ENCODE measurements around the gene SPDYE2. TPM values are rescaled to one million over a fixed set of nuclear protein-coding genes. Genes with fewer than 3 reads are reported as not detected.
"Not testable (repeated sequence)": the region's sequence is repeated elsewhere in the genome, so short reads cannot be mapped to it uniquely, and the experiment has no call there.

The SPDYE2 gene
- total RNA-seq, 1 donor from 2014 or later = not detected

- not testable (repeated sequence) for DNase-seq (ENCODE audit: extremely low read depth, low read depth, low spot score)
Measured at GRCh38 chr7:102535062-102535615, 15.9 kb upstream of the SPDYE2 start.

GRCh38 chr7:102540604-102541003, 10.4 kb upstream of the SPDYE2 start:
- not testable (repeated sequence) for DNase-seq (ENCODE audit: extremely low read depth, low read depth, low spot score)

DNA sequence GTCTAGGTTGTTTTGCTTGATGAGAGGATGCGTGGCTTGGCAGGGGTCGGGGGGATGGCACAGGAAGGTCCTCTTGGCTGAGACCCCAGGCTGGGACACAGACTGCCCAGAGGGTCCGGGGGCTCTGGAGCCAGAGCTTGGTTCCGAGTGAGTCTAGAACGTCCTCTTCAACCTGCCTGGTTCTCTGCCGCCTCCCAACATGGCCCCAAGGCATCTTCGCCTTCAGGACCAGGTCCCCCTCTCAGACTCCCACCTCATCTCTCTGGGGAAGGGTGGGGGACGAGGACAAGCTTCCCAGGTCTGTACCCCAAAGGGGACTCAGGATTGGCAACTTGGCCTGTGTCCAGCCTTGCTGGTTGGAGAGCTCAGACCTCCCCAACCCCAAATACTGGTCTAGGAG, 8.9 kb upstream of the SPDYE2 start:
- not testable (repeated sequence) for DNase-seq (ENCODE audit: extremely low read depth, low read depth, low spot score)

GRCh38 chr7:102542771-102543170, 8.3 kb upstream of the SPDYE2 start:
- not testable (repeated sequence) for DNase-seq (ENCODE audit: extremely low read depth, low read depth, low spot score)

DNA sequence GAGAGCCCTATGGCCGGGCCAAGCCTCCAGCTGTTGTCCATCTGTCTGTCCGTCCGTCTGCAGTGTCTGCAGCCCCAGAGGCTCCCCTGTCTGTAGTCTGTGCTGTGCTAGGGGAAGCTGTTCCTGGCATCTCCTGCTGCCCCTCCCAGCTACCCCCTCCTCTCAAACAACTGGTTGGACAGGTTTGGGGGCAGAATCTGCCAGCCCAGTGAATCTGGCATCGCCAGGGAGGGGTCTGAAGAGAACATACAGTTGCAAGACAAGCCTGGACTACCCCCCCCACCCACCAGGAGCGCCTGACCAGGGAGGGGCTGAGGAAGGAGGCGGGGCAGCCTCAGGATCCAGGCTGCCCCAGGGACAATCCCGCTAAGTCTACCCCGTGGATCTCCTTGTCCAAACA, 7.4 kb upstream of the SPDYE2 start, which contains the start of gene UPK3BL2:
TSS of gene UPK3BL2 (minus strand) at position 101 of the 400 bp plus-strand sequence. CDS start at position 41, 60 bp downstream.
- not testable (repeated sequence) for DNase-seq (ENCODE audit: extremely low read depth, low read depth, low spot score)

DNA sequence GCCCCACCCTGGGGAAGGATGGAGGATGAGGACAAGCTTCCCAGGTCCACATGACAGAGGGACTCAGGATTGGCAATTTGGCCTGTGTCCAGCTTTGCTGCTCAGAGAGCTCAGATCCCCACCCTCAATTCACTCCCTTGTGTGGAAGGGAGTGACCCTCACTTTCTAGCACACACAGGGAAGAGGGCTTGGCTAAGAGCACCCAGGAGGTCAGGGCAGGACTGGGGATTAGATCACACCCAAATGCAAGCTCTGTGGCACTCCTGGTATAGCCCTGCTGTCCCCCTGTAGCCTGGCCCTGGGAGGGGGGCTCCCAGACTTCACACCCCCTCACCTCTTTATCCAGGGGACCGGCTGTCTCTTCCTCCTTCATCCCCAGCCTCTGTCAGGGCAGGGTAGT, 6.7 kb upstream of the SPDYE2 start:
- DNase-seq (ENCODE audit: extremely low read depth, low read depth, low spot score) = not testable (repeated sequence)

GRCh38 chr7:102545288-102545687, 5.7 kb upstream of the SPDYE2 start:
- DNase-seq (ENCODE audit: extremely low read depth, low read depth, low spot score) = not testable (repeated sequence)

DNA sequence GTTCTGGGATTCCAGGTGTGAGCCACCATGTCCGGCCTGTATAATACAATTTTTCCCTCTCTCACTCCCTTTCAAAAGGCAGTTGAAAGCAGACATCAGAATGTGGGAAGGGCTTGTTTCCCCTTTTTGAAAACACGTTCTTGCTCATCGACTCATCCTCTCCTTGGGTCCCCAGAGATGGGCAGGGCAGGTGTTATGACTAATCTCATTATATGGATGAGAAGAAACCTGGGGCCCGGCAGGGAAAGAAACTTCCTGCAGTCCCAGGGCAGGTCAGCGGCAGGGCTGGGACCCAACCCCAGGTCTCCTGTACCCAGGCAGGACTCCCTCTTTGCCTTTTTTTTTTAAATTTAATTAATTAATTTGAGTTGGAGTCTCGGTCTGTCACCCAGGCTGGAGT, 4.7 kb upstream of the SPDYE2 start:
- DNase-seq (ENCODE audit: extremely low read depth, low read depth, low spot score) = not testable (repeated sequence)

- DNase-seq (ENCODE audit: extremely low read depth, low read depth, low spot score) = not testable (repeated sequence)
Measured at GRCh38 chr7:102568620-102569019, 17.6 kb downstream of the SPDYE2 start.

GRCh38 chr7:102572261-102573239, 21.5 kb downstream of the SPDYE2 start, which contains the start of gene POLR2J3:
TSS of gene POLR2J3 (minus strand) at chr7:102572583. CDS start at chr7:102572521, 62 bp downstream.
- peak; percentile 42 for DNase-seq (ENCODE audit: extremely low read depth, low read depth, low spot score)

- not testable (repeated sequence) for DNase-seq (ENCODE audit: extremely low read depth, low read depth, low spot score)
Measured at GRCh38 chr7:102574607-102575006, 23.6 kb downstream of the SPDYE2 start.

DNA sequence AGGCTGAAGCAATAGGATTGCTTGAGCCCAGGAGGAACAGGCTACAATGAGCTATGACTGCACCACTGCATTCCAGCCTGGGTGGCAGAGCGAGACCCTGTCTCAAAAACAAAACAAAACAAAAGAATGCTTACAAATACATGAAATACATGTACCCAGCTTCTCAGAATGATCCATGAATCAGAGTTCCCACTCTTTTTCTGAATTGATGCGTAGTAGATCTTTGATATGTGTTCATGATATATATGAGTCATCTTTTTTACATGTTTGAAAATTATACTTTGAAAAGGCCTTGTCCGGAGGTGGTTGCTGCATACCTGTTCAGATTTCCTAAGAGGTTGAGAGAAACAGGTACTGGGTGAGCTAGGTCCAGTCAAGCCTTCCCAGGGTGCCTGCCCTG, 25.3 kb downstream of the SPDYE2 start:
- DNase-seq (ENCODE audit: extremely low read depth, low read depth, low spot score) = not testable (repeated sequence)

GRCh38 chr7:102577315-102578240, 26.6 kb downstream of the SPDYE2 start:
- not testable (repeated sequence) for DNase-seq (ENCODE audit: extremely low read depth, low read depth, low spot score)

DNA sequence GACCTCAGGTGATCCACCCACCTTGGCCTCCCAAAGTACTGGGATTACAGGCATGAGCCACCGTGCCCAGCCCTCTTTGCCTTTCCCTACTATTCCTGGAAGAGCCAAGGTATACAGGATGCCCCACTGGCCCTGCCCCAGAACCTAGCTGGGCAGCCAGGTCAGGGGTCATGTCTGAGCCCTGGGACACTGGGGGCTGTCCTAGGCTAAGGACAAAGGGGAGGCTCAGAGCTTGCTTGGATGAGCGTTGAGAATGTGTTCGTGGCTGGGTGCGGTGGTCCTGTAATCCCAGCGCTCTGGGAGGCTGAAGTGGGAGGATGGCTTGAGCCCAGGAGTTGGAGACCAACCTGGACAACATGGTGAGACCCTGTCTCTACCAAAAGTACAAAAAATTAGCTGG, 27.5 kb downstream of the SPDYE2 start:
- not testable (repeated sequence) for DNase-seq (ENCODE audit: extremely low read depth, low read depth, low spot score)

DNA sequence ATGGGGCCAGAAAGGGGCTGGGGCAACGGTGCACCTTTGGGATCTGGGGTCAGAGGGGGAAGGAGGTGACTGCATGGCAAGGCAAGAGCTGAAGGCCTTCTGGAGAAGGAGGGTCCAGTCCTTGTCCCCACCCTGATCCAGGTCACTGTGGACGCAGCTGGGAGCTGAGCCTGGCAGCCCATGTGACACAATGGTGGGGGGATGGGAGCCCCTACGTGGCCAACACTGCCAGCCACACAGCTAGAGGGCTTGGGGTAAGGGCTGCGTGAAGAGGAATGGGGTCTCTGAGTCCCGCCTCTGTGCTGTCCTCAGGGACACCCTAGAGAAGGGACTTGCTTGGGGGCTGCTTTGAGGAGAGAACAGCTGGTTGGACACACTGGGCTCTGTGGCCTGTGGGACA, 30.7 kb downstream of the SPDYE2 start:
- DNase-seq (ENCODE audit: extremely low read depth, low read depth, low spot score) = not testable (repeated sequence)

GRCh38 chr7:102583495-102583894, 32.5 kb downstream of the SPDYE2 start:
- not testable (repeated sequence) for DNase-seq (ENCODE audit: extremely low read depth, low read depth, low spot score)

GRCh38 chr7:102589857-102590256, 38.8 kb downstream of the SPDYE2 start:
- DNase-seq (ENCODE audit: extremely low read depth, low read depth, low spot score) = not testable (repeated sequence)

- not testable (repeated sequence) for DNase-seq (ENCODE audit: extremely low read depth, low read depth, low spot score)
Measured at GRCh38 chr7:102592477-102593019, 41.5 kb downstream of the SPDYE2 start.

- not testable (repeated sequence) for DNase-seq (ENCODE audit: extremely low read depth, low read depth, low spot score)
Measured at GRCh38 chr7:102593637-102594334, 42.8 kb downstream of the SPDYE2 start.

Measured in glomerular endothelial cell (primary cell).